OCI-LY3 (cell line): ENCODE measurements around the gene HSPG2.
"Not testable (repeated sequence)": the region's sequence is repeated elsewhere in the genome, so short reads cannot be mapped to it uniquely, and the experiment has no call there.

Source experiments
- CTCF ChIP-seq: fragments of 200-600, 300-600 bp; sonication (generic); IDR thresholded peaks from 2 replicates; pipeline ENCODE4 v1.5.1; 2014; ENCODE audit warnings: antibody characterized with exemption, low read length, low read depth
- EZH2phosphoT487 ChIP-seq: fragments of 200-600 bp; shearing (Covaris generic); IDR thresholded peaks from 2 replicates; pipeline ENCODE4 v1.6.1; 2018; ENCODE audit warnings: antibody characterized with exemption, mixed run types, low read depth

- TF ChIP-seq CTCF, EZH2phosphoT487: not testable (repeated sequence)
Measured at GRCh38 chr1:21986386-21986785, 49.3 kb upstream of the HSPG2 start.
